ENCODE results near the gene ABCB8. TPM values are rescaled to one million over a fixed set of nuclear protein-coding genes. Genes with fewer than 3 reads are reported as not detected.

The ABCB8 gene
- polyA plus RNA-seq, 1 of the 3 experiments (the other 2 are of a cell fraction), result 36.0 TPM

GRCh38 chr7:151032936-151033863 is 5.0 kb downstream of the ABCB8 start:
- H3F3A ChIP-seq (replicated peaks; ENCODE audit: insufficient read depth), result peaks cover 11% of the 10 kb centered on the region
- 90% methylated on average over 16 of the region's 17 CpGs for WGBS (ENCODE audit: low lambda C conversion rate)
- no peaks in the 10 kb centered on the region for H4K20me1 ChIP-seq (ENCODE audit: insufficient read depth)
- ChIA-PET POLR2A (no interaction called here), CTCF (interaction anchor here (0.6 to 9.5 kb wide), 12 partner anchors 15 to 211 kb away, joined by 3 to 59 read pairs (median 4); no protein-coding TSS in a partner anchor)
- no peak for DNase-seq
- H3K79me2 ChIP-seq (ENCODE audit: insufficient read depth), result peaks cover 46% of the 10 kb centered on the region
- H2AFZ ChIP-seq (ENCODE audit: low read depth), result no peak overlapping the region
- TF ChIP-seq RCOR1 (IDR thresholded peaks at IDR 0.05; ENCODE audit: low read length), result no peak
- peak; percentile 25 for TF ChIP-seq CTCF (IDR thresholded peaks at IDR 0.05)
- H3K27ac ChIP-seq (ENCODE audit: low read depth in 2 of 2, low read length in 1 of 2), result no peak overlapping the region
- no peaks in the 10 kb centered on the region for H3K27me3 ChIP-seq (ENCODE audit: insufficient read depth)
- H3K4me1 ChIP-seq (ENCODE audit: control insufficient read depth in 1 of 2, insufficient read depth in 2 of 2, low read depth in 1 of 2, low read length in 1 of 2), result peaks cover under 1 to 16% of the 10 kb centered on the region in 2 experiments; a peak in 3 of 4 replicates
- no peaks in the 10 kb centered on the region for H3K9me3 ChIP-seq
- no peak overlapping the region for H3K9ac ChIP-seq
- peaks cover 12 to 52% of the 10 kb centered on the region in 2 experiments for H3K36me3 ChIP-seq (replicated peaks in 1 of 2; ENCODE audit: control insufficient read depth in 1 of 2, insufficient read depth in 2 of 2, low read length in 1 of 2)
- H3K9me2 ChIP-seq, result no peaks in the 10 kb centered on the region
- no peak overlapping the region for H3K4me3 ChIP-seq (ENCODE audit: low read depth in 2 of 2, low read length in 1 of 2)
- H3K4me2 ChIP-seq, result no peak overlapping the region

DNA sequence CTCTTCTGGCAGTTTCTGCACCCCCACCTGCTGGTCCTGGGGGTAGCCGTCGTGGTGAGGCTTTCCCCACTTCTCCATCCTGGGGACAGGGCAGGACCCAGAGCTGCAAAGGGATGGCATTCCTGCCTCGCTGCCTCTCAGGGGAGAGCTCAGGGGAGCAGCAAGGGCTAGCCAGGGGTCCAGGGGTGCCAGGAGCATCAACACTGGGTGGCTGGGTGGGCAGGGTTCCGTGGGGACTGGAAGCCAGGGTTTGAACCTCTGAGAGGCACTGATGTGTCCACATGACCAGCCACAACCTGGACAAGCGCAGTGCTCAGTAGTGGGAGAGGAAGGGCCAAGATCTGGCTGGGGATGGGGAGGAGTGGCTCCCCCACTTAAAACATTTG is 5.6 kb downstream of the ABCB8 start:
- WGBS (ENCODE audit: low lambda C conversion rate), result 95% methylated on average over 4 of the region's 5 CpGs
- peaks cover 7 to 22% of the 10 kb centered on the region in 2 experiments for H3K4me1 ChIP-seq (ENCODE audit: control insufficient read depth in 1 of 2, insufficient read depth in 2 of 2, low read depth in 1 of 2, low read length in 1 of 2)
- H3K9me2 ChIP-seq, result no peaks in the 10 kb centered on the region
- H3K9ac ChIP-seq, result no peak overlapping the region
- no peak overlapping the region for H3K27ac ChIP-seq (ENCODE audit: low read depth in 2 of 2, low read length in 1 of 2)
- H4K20me1 ChIP-seq (ENCODE audit: insufficient read depth), result no peaks in the 10 kb centered on the region
- H3K4me2 ChIP-seq, result no peak overlapping the region
- ChIA-PET CTCF (interaction anchor here (1.2 to 9.5 kb wide), 5 partner anchors 15 to 133 kb away, joined by 4 to 59 read pairs (median 6); no protein-coding TSS in a partner anchor), POLR2A (interaction anchor here (1.3 kb wide), 1 partner anchor 11 kb away, joined by 3 read pairs; no protein-coding TSS in a partner anchor)
- no peak for DNase-seq
- H3K9me3 ChIP-seq, result no peaks in the 10 kb centered on the region
- no peak overlapping the region for H3K4me3 ChIP-seq (ENCODE audit: low read depth in 2 of 2, low read length in 1 of 2)
- peaks cover 12 to 52% of the 10 kb centered on the region in 2 experiments for H3K36me3 ChIP-seq (replicated peaks in 1 of 2; ENCODE audit: control insufficient read depth in 1 of 2, insufficient read depth in 2 of 2, low read length in 1 of 2)
- H3K79me2 ChIP-seq (ENCODE audit: insufficient read depth), result peaks cover 42% of the 10 kb centered on the region
- H3K27me3 ChIP-seq (ENCODE audit: insufficient read depth), result no peaks in the 10 kb centered on the region
- no peak for TF ChIP-seq YY1 (IDR thresholded peaks at IDR 0.05; ENCODE audit: low read depth)
- TF ChIP-seq RXRA (IDR thresholded peaks at IDR 0.05; ENCODE audit: borderline replicate concordance, low read depth), result no peak
- TF ChIP-seq TAF1 (IDR thresholded peaks at IDR 0.05; ENCODE audit: borderline replicate concordance, low read depth, low read length), result no peak
- TF ChIP-seq, protein P1, sequence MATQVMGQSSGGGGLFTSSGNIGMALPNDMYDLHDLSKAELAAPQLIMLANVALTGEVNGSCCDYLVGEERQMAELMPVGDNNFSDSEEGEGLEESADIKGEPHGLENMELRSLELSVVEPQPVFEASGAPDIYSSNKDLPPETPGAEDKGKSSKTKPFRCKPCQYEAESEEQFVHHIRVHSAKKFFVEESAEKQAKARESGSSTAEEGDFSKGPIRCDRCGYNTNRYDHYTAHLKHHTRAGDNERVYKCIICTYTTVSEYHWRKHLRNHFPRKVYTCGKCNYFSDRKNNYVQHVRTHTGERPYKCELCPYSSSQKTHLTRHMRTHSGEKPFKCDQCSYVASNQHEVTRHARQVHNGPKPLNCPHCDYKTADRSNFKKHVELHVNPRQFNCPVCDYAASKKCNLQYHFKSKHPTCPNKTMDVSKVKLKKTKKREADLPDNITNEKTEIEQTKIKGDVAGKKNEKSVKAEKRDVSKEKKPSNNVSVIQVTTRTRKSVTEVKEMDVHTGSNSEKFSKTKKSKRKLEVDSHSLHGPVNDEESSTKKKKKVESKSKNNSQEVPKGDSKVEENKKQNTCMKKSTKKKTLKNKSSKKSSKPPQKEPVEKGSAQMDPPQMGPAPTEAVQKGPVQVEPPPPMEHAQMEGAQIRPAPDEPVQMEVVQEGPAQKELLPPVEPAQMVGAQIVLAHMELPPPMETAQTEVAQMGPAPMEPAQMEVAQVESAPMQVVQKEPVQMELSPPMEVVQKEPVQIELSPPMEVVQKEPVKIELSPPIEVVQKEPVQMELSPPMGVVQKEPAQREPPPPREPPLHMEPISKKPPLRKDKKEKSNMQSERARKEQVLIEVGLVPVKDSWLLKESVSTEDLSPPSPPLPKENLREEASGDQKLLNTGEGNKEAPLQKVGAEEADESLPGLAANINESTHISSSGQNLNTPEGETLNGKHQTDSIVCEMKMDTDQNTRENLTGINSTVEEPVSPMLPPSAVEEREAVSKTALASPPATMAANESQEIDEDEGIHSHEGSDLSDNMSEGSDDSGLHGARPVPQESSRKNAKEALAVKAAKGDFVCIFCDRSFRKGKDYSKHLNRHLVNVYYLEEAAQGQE (IDR thresholded peaks at IDR 0.05; ENCODE audit: low read depth, low read length), result no peak
- no peak for TF ChIP-seq SIN3A (IDR thresholded peaks at IDR 0.05; ENCODE audit: borderline replicate concordance, low read depth, low read length)
- TF ChIP-seq JUND (IDR thresholded peaks at IDR 0.05), result no peak
- H3F3A ChIP-seq (replicated peaks; ENCODE audit: insufficient read depth), result peaks cover 16% of the 10 kb centered on the region
- H2AFZ ChIP-seq (ENCODE audit: low read depth), result no peak overlapping the region

All from SK-N-SH (cell line).